ENCODE results near the gene OR5W2.
"Not testable (repeated sequence)": the region's sequence is repeated elsewhere in the genome, so short reads cannot be mapped to it uniquely, and the experiment has no call there.

OR5W2 gene

GRCh38 chr11:55914482-55914881 is at the start of gene OR5W2:
OR5W2 (minus strand) TSS chr11:55914582; CDS start chr11:55914582, 0 bp downstream.
- Mint-ChIP-seq H3K27ac (no peak within 1 kb of the TSS), H3K4me3 (no peak within 1 kb of the TSS), H3K4me1 (no peaks in the 10 kb centered on the region), H3K27me3 (no peaks in the 10 kb centered on the region), H3K9me3 (peaks cover 5 to 8% of the 10 kb centered on the region in 2 donors)
- DNase-seq (no peak), ATAC-seq (no peak)

GRCh38 chr11:55956521-55956920 is 42.1 kb upstream of the OR5W2 start:
- ATAC-seq: no peak

GRCh38 chr11:55949330-55949729 is 34.9 kb upstream of the OR5W2 start:
- Mint-ChIP-seq H3K27me3 (no peaks in the 10 kb centered on the region), H3K9me3 (peaks cover 7 to 9% of the 10 kb centered on the region in 2 donors), H3K4me1 (no peaks in the 10 kb centered on the region), H3K4me3 (no peak overlapping the region), H3K27ac (no peak overlapping the region)
- ATAC-seq: no peak
- DNase-seq: no peak

More at GRCh38 chr11:55956521-55956920, 42.1 kb upstream of the OR5W2 start:
- peaks cover 1 to 7% of the 10 kb centered on the region in 2 donors for H3K9me3 Mint-ChIP-seq
- H3K4me3 Mint-ChIP-seq: no peak overlapping the region
- no peak overlapping the region for H3K27ac Mint-ChIP-seq
- no peak for DNase-seq
- H3K27me3 Mint-ChIP-seq: no peaks in the 10 kb centered on the region
- no peaks in the 10 kb centered on the region for H3K4me1 Mint-ChIP-seq

GRCh38 chr11:55942785-55943392 is 28.5 kb upstream of the OR5W2 start:
- H3K27me3 Mint-ChIP-seq: no peaks in the 10 kb centered on the region
- ATAC-seq (no peak), DNase-seq (no peak)
- no peaks in the 10 kb centered on the region for H3K4me1 Mint-ChIP-seq
- no peaks in the 10 kb centered on the region for H3K9me3 Mint-ChIP-seq
- no peak overlapping the region for H3K4me3 Mint-ChIP-seq
- H3K27ac Mint-ChIP-seq: no peak overlapping the region

GRCh38 chr11:55936300-55936699 is 21.9 kb upstream of the OR5W2 start, which contains the start of gene OR5I1:
OR5I1 (minus strand) TSS chr11:55936400; CDS start chr11:55936400, 0 bp downstream.
- Mint-ChIP-seq H3K27ac (no peak within 1 kb of the TSS), H3K4me1 (no peaks in the 10 kb centered on the region), H3K9me3 (peaks cover 0 to 8% of the 10 kb centered on the region in 2 donors), H3K27me3 (no peaks in the 10 kb centered on the region), H3K4me3 (no peak within 1 kb of the TSS)
- no peak for DNase-seq
- no peak for ATAC-seq

- ATAC-seq (no peak), DNase-seq (no peak)
- Mint-ChIP-seq H3K4me1 (no peaks in the 10 kb centered on the region), H3K27me3 (no peaks in the 10 kb centered on the region), H3K4me3 (no peak overlapping the region), H3K9me3 (peaks cover 0 to 7% of the 10 kb centered on the region in 2 donors), H3K27ac (no peak overlapping the region)
These were observed 6.2 kb upstream of the OR5W2 start for GRCh38 chr11:55920537-55920936.

- Mint-ChIP-seq H3K4me1 (no peaks in the 10 kb centered on the region), H3K27me3 (no peaks in the 10 kb centered on the region), H3K4me3 (no peak overlapping the region), H3K27ac (no peak overlapping the region), H3K9me3 (peaks cover 0 to 22% of the 10 kb centered on the region in 2 donors)
- ATAC-seq: no peak
- DNase-seq: no peak
These were observed 12.1 kb downstream of the OR5W2 start for GRCh38 chr11:55902308-55902707.

- Mint-ChIP-seq H3K27ac (peak overlapping the region in 1 of 2 donors; percentile 10), H3K4me1 (no peaks in the 10 kb centered on the region), H3K27me3 (no peaks in the 10 kb centered on the region), H3K9me3 (peaks cover 9 to 15% of the 10 kb centered on the region in 2 donors), H3K4me3 (no peak overlapping the region)
- ATAC-seq (no peak), DNase-seq (no peak)
These were observed 19.2 kb downstream of the OR5W2 start for GRCh38 chr11:55895216-55895615.

- not testable (repeated sequence) for H3K9me3 Mint-ChIP-seq, H3K27ac Mint-ChIP-seq, DNase-seq, H3K4me1 Mint-ChIP-seq, H3K27me3 Mint-ChIP-seq, ATAC-seq, H3K4me3 Mint-ChIP-seq
These were observed 28.9 kb downstream of the OR5W2 start for GRCh38 chr11:55885481-55885880.

- ATAC-seq, H3K9me3 Mint-ChIP-seq, H3K27me3 Mint-ChIP-seq, H3K27ac Mint-ChIP-seq, H3K4me1 Mint-ChIP-seq, DNase-seq, H3K4me3 Mint-ChIP-seq: not testable (repeated sequence)
These were observed 29.4 kb downstream of the OR5W2 start for GRCh38 chr11:55884995-55885394.

GRCh38 chr11:55882997-55883396 is 31.4 kb downstream of the OR5W2 start, which contains the start of gene TRIM51:
TRIM51 (plus strand) TSS chr11:55883297; CDS start chr11:55885429, 2,132 bp downstream.
- not testable (repeated sequence) for H3K9me3 Mint-ChIP-seq, H3K27me3 Mint-ChIP-seq, DNase-seq, ATAC-seq, H3K4me3 Mint-ChIP-seq, H3K4me1 Mint-ChIP-seq, H3K27ac Mint-ChIP-seq

GRCh38 chr11:55873146-55873545 is 41.2 kb downstream of the OR5W2 start:
- H3K4me1 Mint-ChIP-seq, H3K27ac Mint-ChIP-seq, DNase-seq, H3K4me3 Mint-ChIP-seq, H3K27me3 Mint-ChIP-seq, ATAC-seq: not testable (repeated sequence)
- peaks cover 0 to 11% of the 10 kb centered on the region in 2 donors for H3K9me3 Mint-ChIP-seq

GRCh38 chr11:55872731-55873130 is 41.7 kb downstream of the OR5W2 start:
- ATAC-seq, H3K27ac Mint-ChIP-seq, H3K27me3 Mint-ChIP-seq, DNase-seq, H3K4me3 Mint-ChIP-seq, H3K4me1 Mint-ChIP-seq: not testable (repeated sequence)
- H3K9me3 Mint-ChIP-seq: peaks cover 0 to 11% of the 10 kb centered on the region in 2 donors

- not testable (repeated sequence) for H3K9me3 Mint-ChIP-seq, H3K4me1 Mint-ChIP-seq, H3K27me3 Mint-ChIP-seq, H3K4me3 Mint-ChIP-seq, ATAC-seq, DNase-seq
- H3K27ac Mint-ChIP-seq: peak overlapping the region in 1 of 2 donors; percentile 71
These were observed 47.0 kb downstream of the OR5W2 start for GRCh38 chr11:55867354-55867753.

Data from stimulated activated naive CD8-positive, alpha-beta T cell treated with anti-CD3 and anti-CD28 coated beads, Interleukin-15, amount 100 ng/mL, for 72 hours (primary cell).